LNCAP (cell line): ENCODE data around the gene ZNF579.

Experiments
- CTCF ChIP-seq: fragments of 450-650 bp; IDR thresholded peaks from 2 replicates; pipeline ENCODE4 v1.5.1; 2017; ENCODE audit warnings: mild to moderate bottlenecking

ZNF579 gene

GRCh38 chr19:55550321-55550650 is 30.4 kb downstream of the ZNF579 start:
- TF ChIP-seq CTCF: no peak

- TF ChIP-seq CTCF: no peak
Measured at GRCh38 chr19:55549500-55550320, 30.9 kb downstream of the ZNF579 start.

- TF ChIP-seq CTCF: no peak
Measured at GRCh38 chr19:55546822-55547614, 33.6 kb downstream of the ZNF579 start.

DNA sequence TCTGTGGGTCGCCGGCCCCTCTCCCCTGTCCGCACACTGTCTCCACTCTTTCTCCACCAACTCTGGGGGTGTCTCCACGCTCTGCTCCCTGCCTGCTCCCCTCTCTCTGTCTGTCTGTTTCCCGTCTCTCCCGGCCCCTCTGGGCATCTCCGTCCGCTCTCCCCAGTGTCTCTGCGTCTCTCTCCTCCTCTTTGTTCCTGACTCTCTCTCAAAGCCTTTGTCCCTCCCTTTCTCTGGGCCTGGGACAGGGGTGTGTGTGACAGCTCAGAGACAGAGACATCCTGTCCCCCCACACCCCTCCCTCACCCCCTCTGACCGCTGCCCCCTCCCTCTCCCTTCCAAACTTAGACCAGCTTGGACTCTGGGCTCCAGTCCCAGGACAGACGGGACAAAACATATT is 34.6 kb downstream of the ZNF579 start:
- TF ChIP-seq CTCF: no peak

GRCh38 chr19:55545443-55545842 is 35.2 kb downstream of the ZNF579 start, which contains the start of gene SBK3:
Gene SBK3 (minus strand): TSS chr19:55545543. CDS start chr19:55545543, 0 bp downstream.
- TF ChIP-seq CTCF: no peak

GRCh38 chr19:55544776-55545439 is 35.7 kb downstream of the ZNF579 start:
- no peak for TF ChIP-seq CTCF

DNA sequence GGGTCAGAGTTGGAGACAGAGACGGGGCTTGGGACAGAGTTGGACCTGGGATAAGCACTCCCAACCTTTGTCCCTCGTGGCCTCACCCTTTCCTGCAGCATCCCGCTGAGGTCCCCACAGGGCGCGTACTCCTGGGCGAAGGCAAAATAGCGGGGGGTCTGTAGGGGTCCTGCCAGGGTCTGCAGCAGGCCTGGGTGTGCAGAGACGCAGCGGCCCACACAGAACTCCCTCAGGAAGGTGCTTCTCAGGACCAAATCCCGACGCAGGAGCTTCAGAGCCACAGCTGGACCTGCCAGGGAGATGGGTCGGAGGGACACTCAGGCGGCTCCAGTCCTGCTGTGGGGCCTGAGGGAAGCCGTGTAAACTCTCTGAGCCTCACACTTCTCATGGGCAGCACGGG is 36.6 kb downstream of the ZNF579 start:
- no peak for TF ChIP-seq CTCF
